Activated CD4-positive, CD25-positive, alpha-beta regulatory T cell treated with anti-CD3 and anti-CD28 coated beads, Interleukin-2, amount 50 U/mL, for 16 hours (primary cell): ENCODE results near the gene ACTG2.
"Not testable (repeated sequence)": the region's sequence is repeated elsewhere in the genome, so short reads cannot be mapped to it uniquely, and the experiment has no call there.

ENCODE experiments used
- DNase-seq: peaks from one replicate; pipeline ENCODE4 v3.0.0-alpha.2; 2020; ENCODE audit warnings: low read depth, low spot score

Gene ACTG2

DNA sequence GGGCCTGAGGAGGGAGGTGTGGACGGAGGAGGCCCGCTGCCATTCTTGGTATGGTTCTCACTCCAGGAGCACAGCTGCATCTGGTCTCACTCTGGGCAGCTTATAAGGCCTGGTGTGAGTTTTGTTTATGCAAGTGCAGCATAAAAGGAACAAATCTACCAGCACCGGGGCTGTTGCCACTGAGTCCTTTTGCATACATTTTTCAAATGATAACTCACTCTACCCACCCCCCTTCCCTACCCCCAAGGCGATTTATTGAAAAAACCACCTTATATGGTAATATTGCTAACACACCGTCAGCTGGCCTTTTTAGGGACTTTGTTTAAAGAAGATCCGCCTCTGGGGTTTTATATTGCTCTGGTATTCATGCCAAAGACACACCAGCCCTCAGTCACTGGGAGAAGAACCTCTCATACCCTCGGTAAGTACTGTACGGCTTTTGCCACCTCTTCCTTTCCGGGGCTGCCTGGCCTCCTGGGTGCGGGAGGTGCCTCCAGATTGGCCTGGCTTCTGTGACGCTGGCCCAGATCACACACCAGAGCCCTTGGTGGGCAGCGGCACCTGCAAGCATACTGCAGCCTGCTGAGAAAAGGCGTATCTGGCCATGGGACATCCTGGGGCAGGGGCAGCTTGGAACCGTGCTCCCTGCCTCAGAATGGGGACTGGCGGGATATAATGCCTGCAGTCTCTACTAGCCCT lies at the start of gene ACTG2:
TSS of gene ACTG2 (plus strand) at position 378 of the 699 bp plus-strand sequence. CDS start 8,304 bp downstream, outside the sequence.
- DNase-seq, result no peak

DNA sequence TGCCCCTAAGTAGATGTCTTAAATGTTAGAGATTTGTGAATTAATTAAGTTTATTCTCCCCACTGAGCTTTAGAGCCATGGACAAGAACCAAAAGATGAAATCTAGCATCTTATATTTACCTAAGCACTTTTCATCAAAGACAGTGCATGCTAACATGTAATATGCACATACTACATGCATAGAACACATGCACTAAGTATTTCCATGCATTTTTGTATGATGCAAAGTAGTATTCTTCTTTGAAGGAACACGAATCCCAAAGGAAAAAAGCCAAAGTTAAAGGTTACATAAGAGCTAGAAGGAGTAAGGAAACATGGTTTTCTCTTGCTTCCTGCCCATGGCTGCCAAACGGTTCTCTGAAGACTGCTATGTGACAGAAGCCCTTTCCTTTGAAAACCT lies 48.7 kb upstream of the ACTG2 start:
- DNase-seq, result no peak

- DNase-seq, result no peak
Observed at GRCh38 chr2:73850009-73850408, 42.8 kb upstream of the ACTG2 start.

DNA sequence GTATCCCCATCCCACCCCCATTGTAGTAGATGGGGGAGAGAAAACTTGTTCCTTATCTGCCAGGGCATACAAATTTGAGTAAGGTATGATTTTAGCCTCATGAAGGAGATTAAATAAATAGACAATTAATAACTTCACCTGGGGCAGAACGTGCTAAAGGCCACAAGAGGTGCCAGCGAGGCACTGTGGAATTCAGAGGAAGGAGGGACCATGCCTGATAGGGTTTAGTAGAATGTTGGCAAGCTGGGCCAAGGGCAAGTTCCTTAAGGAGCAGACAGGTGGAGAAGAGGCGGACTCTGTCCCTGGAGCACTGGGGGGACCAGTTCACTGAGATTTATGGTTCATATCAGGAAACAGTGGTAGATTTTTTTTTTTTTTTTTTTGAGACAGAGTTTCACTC lies 41.5 kb upstream of the ACTG2 start:
- no peak for DNase-seq

- DNase-seq, result no peak
Observed at GRCh38 chr2:73852020-73852419, 40.8 kb upstream of the ACTG2 start.

DNA sequence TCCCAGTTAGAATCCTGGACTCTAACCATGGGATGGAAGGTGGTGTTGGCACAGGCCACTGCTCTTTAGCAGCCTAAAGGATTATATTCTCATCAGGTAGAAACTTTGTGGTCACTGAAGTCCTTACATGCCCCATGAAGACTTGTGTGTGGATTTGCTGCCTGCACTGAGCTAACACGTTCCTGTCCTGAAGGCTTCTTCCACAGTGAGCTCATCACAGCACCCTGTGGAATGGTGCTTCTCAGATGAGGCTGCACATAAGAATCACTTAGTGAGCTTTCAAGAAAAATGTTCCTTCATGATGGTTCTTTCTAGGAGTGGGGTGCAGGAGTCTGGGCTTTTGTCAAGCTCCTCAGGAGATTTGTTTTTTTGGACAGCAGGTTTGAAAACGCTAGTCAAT lies 37.3 kb upstream of the ACTG2 start:
- no peak for DNase-seq

DNA sequence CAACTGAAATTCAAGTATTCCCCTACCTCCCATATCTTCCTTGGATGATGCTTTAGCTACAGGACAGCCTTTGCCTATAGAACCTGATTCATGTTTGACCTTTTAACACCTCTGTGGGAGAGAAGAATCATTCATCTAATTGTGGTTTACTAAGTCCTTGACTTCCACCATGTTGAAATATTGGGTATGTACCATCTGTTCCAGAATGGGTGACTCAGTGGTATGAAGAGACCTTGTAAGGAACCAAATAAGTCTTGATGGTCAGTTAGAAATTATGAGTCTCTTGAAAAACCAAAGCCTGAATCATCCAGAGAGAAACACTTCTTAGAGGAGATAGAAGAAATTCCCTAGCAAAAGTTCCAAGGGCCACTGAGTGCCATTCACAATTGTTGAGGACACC lies 36.6 kb upstream of the ACTG2 start:
- DNase-seq, result no peak

GRCh38 chr2:73859721-73860586 lies 32.9 kb upstream of the ACTG2 start:
- DNase-seq, result peak; percentile 2

DNA sequence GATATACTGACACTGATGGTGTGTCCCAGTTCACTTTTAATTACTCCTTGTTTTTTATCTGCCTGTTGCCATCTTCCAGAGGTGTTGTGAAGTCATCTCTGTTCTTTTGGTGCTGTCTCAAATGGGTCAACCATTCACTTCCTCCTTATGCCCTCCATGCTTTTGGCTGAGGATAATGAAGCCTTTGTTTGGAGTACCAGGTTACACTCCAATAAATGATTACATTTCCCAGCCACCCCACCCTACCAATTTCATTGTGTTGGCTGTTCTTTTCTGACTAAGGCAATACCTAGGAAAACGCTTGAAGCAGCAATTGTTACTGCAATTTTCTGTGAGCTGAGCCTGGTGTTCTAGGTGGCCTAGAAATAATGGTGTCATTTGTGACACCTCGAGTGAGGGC lies 29.8 kb upstream of the ACTG2 start:
- no peak for DNase-seq

- no peak for DNase-seq
Observed at GRCh38 chr2:73868204-73868978, 24.4 kb upstream of the ACTG2 start.

GRCh38 chr2:73870084-73870483 lies 22.7 kb upstream of the ACTG2 start:
- DNase-seq, result no peak

GRCh38 chr2:73877071-73877802 lies 15.6 kb upstream of the ACTG2 start:
- no peak for DNase-seq

- not testable (repeated sequence) for DNase-seq
Observed at GRCh38 chr2:73877984-73878383, 14.8 kb upstream of the ACTG2 start.

- DNase-seq, result no peak
Observed at GRCh38 chr2:73885406-73885805, 7.4 kb upstream of the ACTG2 start.

DNA sequence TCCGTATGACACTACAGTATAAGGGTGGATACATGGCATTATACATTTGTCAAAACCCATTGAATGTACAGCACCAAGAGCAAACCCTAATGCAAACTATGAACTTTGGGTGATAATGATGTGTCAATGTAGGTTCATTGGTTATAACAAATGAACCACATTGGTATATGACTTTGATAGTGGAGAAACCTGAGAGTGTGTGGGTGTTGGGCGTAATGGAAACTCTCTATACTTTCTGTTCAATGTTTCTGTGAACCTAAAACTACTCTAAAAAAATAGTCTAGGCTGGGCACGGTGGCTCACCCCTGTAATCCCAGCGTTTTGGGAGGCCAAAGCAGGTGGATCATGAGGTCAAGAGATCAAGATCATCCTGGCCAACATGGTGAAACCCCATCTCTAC lies 6.5 kb upstream of the ACTG2 start:
- DNase-seq, result no peak

DNA sequence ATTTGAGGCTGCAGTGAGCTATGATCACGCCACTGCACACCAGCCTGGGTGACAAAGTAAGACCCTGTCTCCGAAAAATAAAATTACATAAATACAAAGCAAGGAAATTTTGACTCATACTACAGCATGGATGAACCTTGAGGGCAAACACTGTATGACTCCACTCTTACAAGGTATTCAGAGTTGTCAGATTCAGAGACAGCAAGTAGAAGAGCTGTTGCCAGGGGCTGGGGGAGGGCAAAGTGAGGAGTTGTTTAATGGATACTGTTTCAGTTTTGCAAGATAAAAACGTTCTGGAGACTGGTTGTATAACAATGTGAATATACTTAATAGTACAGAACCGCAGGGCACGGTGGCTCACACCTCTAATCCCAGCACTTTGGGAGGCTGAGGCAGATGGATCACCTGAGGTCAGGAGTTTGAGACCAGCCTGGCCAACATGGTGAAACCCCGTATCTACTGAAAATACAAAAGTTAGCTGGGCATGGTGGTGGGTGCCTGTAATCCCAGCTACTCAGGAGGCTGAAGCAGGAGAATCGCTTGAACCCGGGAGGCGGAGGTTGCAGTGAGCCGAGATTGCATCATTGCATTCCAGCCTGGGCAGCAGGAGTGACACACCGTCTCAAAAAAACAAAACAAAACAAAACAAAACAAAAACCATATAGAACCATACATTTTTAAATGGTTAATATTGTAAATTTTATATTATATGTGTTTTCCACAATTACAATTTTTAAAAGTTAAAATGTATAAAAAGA lies 5.0 kb upstream of the ACTG2 start:
- DNase-seq, result not testable (repeated sequence)

GRCh38 chr2:73888388-73888787 lies 4.4 kb upstream of the ACTG2 start:
- DNase-seq, result no peak

DNA sequence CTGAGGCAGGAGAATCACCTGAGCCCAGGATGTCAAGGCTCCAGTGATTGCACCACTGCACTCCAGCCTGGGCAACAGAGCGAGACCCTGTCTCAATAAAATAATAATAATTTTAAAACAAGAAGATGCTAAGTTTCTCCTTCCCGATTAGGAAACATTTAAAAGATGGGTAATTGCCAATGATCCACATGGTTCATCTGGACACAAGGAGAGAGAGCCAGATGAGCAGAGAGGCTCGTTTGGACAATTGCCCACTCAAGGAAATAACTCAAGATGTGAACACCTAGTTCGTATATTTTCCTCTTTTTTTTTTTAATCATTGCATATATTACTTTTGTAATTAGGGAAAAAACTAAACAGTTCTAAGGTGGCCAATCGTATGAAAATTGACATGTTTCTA lies 3.6 kb upstream of the ACTG2 start:
- no peak for DNase-seq

DNA sequence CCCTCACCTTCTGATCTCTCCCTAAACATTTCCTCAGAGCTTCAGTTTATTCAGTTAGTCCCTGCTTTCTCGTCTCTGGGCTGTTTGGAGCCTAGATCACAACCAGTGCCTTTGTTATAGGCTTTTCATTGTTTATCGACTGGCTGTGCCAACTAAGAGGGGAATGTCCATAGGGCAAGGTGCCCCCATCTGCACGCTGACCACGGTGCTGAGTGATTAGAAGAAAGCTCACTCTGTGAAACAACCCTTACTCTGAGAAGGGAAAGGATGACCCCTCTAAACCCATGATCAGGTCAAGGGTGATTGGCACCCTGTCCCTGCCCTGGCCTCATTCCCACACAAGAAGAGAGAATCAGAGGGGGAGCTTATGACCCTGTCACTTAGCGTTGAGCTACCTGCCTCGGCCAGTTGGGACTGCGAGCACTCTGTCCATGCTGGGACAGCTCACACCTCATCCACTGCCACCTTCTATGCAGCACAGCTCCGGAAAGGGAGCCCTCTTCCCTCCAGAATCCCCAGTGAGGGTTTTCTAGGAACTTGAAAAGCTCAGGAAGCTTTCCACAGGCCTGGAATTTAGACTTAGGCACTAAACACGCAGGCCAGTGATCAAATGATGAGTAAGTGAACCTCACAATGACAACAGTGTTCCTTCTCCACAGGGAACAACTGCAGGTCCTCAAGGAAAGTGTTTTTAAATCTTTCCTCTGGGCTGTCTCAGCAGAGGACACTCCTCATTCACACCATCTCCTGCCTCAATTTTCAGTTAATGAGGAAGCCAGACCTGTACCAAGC lies 2.3 kb upstream of the ACTG2 start:
- no peak for DNase-seq

GRCh38 chr2:73891276-73891901 lies 1.4 kb upstream of the ACTG2 start:
- no peak for DNase-seq
